K562 (cell line): ENCODE data around the gene EVI5L. TPM values are rescaled to one million over a fixed set of nuclear protein-coding genes. Genes with fewer than 3 reads are reported as not detected.

Experiments
- ATF7 ChIP-seq: fragments of 450-650 bp; IDR thresholded peaks from 2 replicates; pipeline ENCODE4 v1.7.1; 2014; ENCODE audit warnings: mild to moderate bottlenecking, moderate library complexity
- CBFA2T3 ChIP-seq: fragments of 450-650 bp; IDR thresholded peaks from 2 replicates; pipeline ENCODE4 v1.6.1; 2017
- HNRNPH1 ChIP-seq: fragments of 200-400 bp; formaldehyde crosslinking; optimal IDR thresholded peaks from 2 replicates; pipeline ENCODE3; 2017; ENCODE audit warnings: low read depth, mild to moderate bottlenecking, low read length, moderate library complexity
- HNRNPLL ChIP-seq: fragments of 200-400 bp; formaldehyde crosslinking; IDR thresholded peaks from 2 replicates; pipeline ENCODE4 v1.6.1; 2017; ENCODE audit warnings: low read length, low read depth, mild to moderate bottlenecking; ENCODE audit not compliant: poor library complexity, severe bottlenecking
- NFIC ChIP-seq: fragments of 450-650 bp; IDR thresholded peaks from 2 replicates; pipeline ENCODE4 v1.6.1; 2017; ENCODE audit warnings: mild to moderate bottlenecking, inconsistent platforms
- TSC22D4 ChIP-seq: fragments of 450-650 bp; IDR thresholded peaks from 2 replicates; pipeline ENCODE4 v1.6.1; 2016; ENCODE audit warnings: missing genetic modification characterization, missing biosample characterization, control low read depth
- polyA plus RNA-seq, 8 experiments: library from polyadenylated mRNA; depleted of rRNA in 4 of 8; stranded (reverse) in 5 of 8; unstranded in 3 of 8; fragments of >200 nt; fragmentation: Nextera tagmentation in 2 of 8; fragmentation: Illumina TruSeq in 1 of 8; extraction: Ambion mirVana in 2 of 8; extraction: Trizol in 1 of 8; gene quantifications; 2 replicates each; pipeline versions ENCODE4 v1.2.1 to v1.2.3, GENCODE V29; 2011 to 2014; ENCODE audit warnings: inconsistent platforms in 1 of 8, missing spikeins in 1 of 8
- total RNA-seq, 7 experiments: library from RNA; depleted of rRNA in 6 of 7; stranded (reverse); fragments of >200 nt in 6 of 7; fragmentation: Illumina TruSeq in 2 of 7; extraction: Trizol in 2 of 7; gene quantifications; 2 replicates each; pipeline versions ENCODE4 v1.2.1 to v1.2.3, GENCODE V29; 2011 to 2021; ENCODE audit warnings: low replicate concordance in 1 of 7
- TF ChIP-seq, protein P1 (sequence below), 2 experiments: fragments of 450-650 bp in 1 of 2; sonication (generic) in 1 of 2; formaldehyde crosslinking in 1 of 2; IDR thresholded peaks; 2 replicates each; pipeline versions ENCODE4 v1.7.1 to v1.9.0; 2016 to 2022; ENCODE audit warnings: inconsistent platforms in 1 of 2, mild to moderate bottlenecking in 1 of 2, missing genetic modification reagents in 1 of 2
- TF ChIP-seq, protein P2 (sequence below), 2 experiments: IDR thresholded peaks; 2 replicates each; pipeline ENCODE4 v1.6.1; 2012; ENCODE audit warnings: improper control_type of control experiment in 2 of 2, low read depth in 2 of 2, low read length in 2 of 2, borderline replicate concordance in 1 of 2
- TF ChIP-seq, protein P3 (sequence below): sonication (generic); formaldehyde crosslinking; IDR thresholded peaks from 2 replicates; pipeline ENCODE4 v1.8.0; 2023; ENCODE audit warnings: mild to moderate bottlenecking, missing genetic modification reagents

The EVI5L gene
- total and polyA plus RNA-seq, 9 of the 15 experiments (the other 6 are each of a cell fraction or from before 2014, with no cell fraction given), result 0.69 to 1.8 (median 1.2) TPM; not detected in 2

DNA sequence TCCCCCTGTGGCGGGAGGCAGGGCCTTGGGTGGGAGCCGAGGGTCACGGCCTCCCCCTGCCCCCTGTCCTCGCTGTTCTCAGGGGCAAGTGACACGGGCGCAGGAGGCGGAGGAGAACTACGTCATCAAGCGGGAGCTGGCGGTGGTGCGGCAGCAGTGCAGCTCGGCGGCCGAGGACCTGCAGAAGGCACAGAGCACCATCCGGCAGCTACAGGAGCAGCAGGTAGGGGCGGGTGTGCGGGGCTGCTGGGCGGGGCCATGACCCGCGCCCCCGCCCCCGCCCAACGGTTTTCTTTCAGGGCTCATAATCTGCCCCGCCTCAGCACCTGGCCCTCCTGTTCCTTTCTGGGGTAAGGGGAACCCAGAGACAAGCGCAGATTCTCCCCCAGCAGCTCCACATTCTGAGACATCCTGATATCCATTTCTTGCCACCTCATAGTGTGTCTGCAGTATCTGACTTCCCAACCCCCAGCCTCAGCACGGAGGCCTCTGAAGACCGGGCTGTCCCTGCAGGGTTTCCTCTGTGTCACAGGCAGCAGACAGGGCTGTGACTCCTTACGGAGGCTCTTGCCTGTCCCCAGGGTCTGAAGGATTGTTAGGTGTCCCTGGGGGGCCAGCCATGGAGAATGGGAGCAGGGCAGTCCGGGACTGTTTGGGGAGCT lies 28.2 kb downstream of the EVI5L start (continued):
- TF ChIP-seq CBFA2T3 (peak; percentile 71), TSC22D4 (no peak), HNRNPLL (peak; percentile 21), NFIC (no peak), HNRNPH1 (no peak), ATF7 (peak; percentile 87)
- TF ChIP-seq, protein P1, sequence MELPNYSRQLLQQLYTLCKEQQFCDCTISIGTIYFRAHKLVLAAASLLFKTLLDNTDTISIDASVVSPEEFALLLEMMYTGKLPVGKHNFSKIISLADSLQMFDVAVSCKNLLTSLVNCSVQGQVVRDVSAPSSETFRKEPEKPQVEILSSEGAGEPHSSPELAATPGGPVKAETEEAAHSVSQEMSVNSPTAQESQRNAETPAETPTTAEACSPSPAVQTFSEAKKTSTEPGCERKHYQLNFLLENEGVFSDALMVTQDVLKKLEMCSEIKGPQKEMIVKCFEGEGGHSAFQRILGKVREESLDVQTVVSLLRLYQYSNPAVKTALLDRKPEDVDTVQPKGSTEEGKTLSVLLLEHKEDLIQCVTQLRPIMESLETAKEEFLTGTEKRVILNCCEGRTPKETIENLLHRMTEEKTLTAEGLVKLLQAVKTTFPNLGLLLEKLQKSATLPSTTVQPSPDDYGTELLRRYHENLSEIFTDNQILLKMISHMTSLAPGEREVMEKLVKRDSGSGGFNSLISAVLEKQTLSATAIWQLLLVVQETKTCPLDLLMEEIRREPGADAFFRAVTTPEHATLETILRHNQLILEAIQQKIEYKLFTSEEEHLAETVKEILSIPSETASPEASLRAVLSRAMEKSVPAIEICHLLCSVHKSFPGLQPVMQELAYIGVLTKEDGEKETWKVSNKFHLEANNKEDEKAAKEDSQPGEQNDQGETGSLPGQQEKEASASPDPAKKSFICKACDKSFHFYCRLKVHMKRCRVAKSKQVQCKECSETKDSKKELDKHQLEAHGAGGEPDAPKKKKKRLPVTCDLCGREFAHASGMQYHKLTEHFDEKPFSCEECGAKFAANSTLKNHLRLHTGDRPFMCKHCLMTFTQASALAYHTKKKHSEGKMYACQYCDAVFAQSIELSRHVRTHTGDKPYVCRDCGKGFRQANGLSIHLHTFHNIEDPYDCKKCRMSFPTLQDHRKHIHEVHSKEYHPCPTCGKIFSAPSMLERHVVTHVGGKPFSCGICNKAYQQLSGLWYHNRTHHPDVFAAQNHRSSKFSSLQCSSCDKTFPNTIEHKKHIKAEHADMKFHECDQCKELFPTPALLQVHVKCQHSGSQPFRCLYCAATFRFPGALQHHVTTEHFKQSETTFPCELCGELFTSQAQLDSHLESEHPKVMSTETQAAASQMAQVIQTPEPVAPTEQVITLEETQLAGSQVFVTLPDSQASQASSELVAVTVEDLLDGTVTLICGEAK (IDR thresholded peaks at IDR 0.05), result peak; percentile 43; the same call in 1 of the 2 replicates
- TF ChIP-seq, protein P1 (CRISPR knock-in tag; IDR thresholded peaks at IDR 0.05), result no peak
- TF ChIP-seq, protein P2, sequence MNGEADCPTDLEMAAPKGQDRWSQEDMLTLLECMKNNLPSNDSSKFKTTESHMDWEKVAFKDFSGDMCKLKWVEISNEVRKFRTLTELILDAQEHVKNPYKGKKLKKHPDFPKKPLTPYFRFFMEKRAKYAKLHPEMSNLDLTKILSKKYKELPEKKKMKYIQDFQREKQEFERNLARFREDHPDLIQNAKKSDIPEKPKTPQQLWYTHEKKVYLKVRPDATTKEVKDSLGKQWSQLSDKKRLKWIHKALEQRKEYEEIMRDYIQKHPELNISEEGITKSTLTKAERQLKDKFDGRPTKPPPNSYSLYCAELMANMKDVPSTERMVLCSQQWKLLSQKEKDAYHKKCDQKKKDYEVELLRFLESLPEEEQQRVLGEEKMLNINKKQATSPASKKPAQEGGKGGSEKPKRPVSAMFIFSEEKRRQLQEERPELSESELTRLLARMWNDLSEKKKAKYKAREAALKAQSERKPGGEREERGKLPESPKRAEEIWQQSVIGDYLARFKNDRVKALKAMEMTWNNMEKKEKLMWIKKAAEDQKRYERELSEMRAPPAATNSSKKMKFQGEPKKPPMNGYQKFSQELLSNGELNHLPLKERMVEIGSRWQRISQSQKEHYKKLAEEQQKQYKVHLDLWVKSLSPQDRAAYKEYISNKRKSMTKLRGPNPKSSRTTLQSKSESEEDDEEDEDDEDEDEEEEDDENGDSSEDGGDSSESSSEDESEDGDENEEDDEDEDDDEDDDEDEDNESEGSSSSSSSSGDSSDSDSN (IDR thresholded peaks at IDR 0.05; ENCODE audit: borderline replicate concordance in 1 of 2, low read depth in 2 of 2, low read length in 2 of 2), result no peak
- TF ChIP-seq, protein P3, sequence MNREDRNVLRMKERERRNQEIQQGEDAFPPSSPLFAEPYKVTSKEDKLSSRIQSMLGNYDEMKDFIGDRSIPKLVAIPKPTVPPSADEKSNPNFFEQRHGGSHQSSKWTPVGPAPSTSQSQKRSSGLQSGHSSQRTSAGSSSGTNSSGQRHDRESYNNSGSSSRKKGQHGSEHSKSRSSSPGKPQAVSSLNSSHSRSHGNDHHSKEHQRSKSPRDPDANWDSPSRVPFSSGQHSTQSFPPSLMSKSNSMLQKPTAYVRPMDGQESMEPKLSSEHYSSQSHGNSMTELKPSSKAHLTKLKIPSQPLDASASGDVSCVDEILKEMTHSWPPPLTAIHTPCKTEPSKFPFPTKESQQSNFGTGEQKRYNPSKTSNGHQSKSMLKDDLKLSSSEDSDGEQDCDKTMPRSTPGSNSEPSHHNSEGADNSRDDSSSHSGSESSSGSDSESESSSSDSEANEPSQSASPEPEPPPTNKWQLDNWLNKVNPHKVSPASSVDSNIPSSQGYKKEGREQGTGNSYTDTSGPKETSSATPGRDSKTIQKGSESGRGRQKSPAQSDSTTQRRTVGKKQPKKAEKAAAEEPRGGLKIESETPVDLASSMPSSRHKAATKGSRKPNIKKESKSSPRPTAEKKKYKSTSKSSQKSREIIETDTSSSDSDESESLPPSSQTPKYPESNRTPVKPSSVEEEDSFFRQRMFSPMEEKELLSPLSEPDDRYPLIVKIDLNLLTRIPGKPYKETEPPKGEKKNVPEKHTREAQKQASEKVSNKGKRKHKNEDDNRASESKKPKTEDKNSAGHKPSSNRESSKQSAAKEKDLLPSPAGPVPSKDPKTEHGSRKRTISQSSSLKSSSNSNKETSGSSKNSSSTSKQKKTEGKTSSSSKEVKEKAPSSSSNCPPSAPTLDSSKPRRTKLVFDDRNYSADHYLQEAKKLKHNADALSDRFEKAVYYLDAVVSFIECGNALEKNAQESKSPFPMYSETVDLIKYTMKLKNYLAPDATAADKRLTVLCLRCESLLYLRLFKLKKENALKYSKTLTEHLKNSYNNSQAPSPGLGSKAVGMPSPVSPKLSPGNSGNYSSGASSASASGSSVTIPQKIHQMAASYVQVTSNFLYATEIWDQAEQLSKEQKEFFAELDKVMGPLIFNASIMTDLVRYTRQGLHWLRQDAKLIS, result no peak
